Measurements from ENCODE around the gene DTYMK. TPM values are rescaled to one million over a fixed set of nuclear protein-coding genes. Genes with fewer than 3 reads are reported as not detected.

DTYMK gene
- total RNA-seq, 1 experiment from 2014 or later = 88.1 TPM

DNA sequence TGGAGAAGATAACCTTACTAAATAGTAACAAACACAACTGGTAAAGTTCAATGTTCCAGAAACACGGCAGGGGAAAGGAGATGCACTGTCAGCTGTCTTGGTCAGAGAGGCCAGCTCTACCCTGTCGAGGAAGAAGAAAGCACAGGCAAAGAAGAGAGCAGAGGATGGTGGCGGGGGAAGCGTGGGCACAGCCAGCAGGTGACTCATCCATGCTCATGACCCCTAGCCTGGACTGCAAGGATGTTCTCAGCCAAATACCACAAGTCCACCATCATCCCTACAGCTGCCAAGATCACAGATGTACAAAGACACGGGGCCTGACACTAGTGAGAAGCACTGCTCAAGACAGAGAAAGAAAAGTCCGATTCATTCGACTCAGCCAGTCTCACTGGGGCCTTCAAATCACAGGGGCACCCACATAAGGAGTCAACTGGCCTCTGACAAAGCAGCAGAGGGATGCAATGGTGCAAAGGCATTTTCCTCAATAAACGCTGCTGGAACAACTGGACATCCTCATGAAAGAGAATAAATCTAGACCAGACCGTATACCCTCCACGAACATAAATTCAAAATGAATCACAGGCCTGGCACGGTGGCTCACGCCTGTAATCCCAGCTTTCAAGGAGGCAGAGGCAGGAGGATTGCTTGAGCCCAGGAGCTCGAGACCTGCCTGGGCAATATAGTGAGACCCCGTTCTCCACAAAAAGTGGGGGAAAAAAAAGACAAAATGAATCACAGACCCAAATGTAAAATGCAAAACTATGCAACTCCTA is 5.6 kb downstream of the DTYMK start (continued):
- TF ChIP-seq, protein P1, sequence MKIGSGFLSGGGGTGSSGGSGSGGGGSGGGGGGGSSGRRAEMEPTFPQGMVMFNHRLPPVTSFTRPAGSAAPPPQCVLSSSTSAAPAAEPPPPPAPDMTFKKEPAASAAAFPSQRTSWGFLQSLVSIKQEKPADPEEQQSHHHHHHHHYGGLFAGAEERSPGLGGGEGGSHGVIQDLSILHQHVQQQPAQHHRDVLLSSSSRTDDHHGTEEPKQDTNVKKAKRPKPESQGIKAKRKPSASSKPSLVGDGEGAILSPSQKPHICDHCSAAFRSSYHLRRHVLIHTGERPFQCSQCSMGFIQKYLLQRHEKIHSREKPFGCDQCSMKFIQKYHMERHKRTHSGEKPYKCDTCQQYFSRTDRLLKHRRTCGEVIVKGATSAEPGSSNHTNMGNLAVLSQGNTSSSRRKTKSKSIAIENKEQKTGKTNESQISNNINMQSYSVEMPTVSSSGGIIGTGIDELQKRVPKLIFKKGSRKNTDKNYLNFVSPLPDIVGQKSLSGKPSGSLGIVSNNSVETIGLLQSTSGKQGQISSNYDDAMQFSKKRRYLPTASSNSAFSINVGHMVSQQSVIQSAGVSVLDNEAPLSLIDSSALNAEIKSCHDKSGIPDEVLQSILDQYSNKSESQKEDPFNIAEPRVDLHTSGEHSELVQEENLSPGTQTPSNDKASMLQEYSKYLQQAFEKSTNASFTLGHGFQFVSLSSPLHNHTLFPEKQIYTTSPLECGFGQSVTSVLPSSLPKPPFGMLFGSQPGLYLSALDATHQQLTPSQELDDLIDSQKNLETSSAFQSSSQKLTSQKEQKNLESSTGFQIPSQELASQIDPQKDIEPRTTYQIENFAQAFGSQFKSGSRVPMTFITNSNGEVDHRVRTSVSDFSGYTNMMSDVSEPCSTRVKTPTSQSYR (CRISPR knock-in tag; IDR thresholded peaks at IDR 0.05) = no peak
- TF ChIP-seq FOXJ3 (CRISPR knock-in tag; IDR thresholded peaks at IDR 0.05; ENCODE audit: borderline replicate concordance) (no peak), RORB (CRISPR knock-in tag; IDR thresholded peaks at IDR 0.05) (no peak), TEAD1 (CRISPR knock-in tag; IDR thresholded peaks at IDR 0.05) (no peak), ELF4 (CRISPR knock-in tag; IDR thresholded peaks at IDR 0.05; ENCODE audit: low read depth) (no peak), JUN (CRISPR knock-in tag; IDR thresholded peaks at IDR 0.05) (no peak)
- TF ChIP-seq, protein P2, sequence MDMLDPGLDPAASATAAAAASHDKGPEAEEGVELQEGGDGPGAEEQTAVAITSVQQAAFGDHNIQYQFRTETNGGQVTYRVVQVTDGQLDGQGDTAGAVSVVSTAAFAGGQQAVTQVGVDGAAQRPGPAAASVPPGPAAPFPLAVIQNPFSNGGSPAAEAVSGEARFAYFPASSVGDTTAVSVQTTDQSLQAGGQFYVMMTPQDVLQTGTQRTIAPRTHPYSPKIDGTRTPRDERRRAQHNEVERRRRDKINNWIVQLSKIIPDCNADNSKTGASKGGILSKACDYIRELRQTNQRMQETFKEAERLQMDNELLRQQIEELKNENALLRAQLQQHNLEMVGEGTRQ (CRISPR knock-in tag; IDR thresholded peaks at IDR 0.05) = no peak

DNA sequence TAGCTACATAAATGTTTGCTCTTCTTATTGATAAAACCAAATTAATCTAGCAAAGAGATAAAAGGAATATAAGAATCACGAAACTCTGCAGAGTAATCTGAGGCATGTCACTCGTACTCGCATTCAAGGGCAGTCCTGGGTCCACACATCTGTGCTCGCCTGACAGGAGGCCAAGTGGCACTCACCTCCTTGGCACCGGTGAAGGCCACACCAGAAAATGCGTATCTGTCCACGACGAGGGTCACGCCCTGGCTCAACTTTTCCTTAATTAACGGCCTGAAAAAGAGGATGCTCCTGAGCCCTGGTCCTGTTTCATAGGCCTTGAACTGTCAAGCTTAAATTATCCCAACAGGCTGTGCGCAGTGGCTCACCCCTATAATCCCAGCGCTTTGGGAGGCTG is 6.6 kb downstream of the DTYMK start:
- Mint-ChIP-seq H3K36me3 (peaks cover 69% of the 10 kb centered on the region), H3K27me3 (ENCODE audit: low read depth) (no peaks in the 10 kb centered on the region), H3K9me3 (no peaks in the 10 kb centered on the region), H3K4me3 (no peak overlapping the region), H3K27ac (no peak overlapping the region), H3K4me1 (no peaks in the 10 kb centered on the region)
- ATAC-seq (no peak), DNase-seq (ENCODE audit: low spot score) (no peak)
- ChIA-PET POLR2A (interaction anchor here (0.6 kb wide), 1 partner anchor 13 kb away, joined by 4 read pairs; no protein-coding TSS in a partner anchor), CTCF (no interaction called here)
- TF ChIP-seq, protein P3, sequence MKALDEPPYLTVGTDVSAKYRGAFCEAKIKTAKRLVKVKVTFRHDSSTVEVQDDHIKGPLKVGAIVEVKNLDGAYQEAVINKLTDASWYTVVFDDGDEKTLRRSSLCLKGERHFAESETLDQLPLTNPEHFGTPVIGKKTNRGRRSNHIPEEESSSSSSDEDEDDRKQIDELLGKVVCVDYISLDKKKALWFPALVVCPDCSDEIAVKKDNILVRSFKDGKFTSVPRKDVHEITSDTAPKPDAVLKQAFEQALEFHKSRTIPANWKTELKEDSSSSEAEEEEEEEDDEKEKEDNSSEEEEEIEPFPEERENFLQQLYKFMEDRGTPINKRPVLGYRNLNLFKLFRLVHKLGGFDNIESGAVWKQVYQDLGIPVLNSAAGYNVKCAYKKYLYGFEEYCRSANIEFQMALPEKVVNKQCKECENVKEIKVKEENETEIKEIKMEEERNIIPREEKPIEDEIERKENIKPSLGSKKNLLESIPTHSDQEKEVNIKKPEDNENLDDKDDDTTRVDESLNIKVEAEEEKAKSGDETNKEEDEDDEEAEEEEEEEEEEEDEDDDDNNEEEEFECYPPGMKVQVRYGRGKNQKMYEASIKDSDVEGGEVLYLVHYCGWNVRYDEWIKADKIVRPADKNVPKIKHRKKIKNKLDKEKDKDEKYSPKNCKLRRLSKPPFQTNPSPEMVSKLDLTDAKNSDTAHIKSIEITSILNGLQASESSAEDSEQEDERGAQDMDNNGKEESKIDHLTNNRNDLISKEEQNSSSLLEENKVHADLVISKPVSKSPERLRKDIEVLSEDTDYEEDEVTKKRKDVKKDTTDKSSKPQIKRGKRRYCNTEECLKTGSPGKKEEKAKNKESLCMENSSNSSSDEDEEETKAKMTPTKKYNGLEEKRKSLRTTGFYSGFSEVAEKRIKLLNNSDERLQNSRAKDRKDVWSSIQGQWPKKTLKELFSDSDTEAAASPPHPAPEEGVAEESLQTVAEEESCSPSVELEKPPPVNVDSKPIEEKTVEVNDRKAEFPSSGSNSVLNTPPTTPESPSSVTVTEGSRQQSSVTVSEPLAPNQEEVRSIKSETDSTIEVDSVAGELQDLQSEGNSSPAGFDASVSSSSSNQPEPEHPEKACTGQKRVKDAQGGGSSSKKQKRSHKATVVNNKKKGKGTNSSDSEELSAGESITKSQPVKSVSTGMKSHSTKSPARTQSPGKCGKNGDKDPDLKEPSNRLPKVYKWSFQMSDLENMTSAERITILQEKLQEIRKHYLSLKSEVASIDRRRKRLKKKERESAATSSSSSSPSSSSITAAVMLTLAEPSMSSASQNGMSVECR (CRISPR knock-in tag; IDR thresholded peaks at IDR 0.05; ENCODE audit: borderline replicate concordance) = no peak
- TF ChIP-seq, protein P4, sequence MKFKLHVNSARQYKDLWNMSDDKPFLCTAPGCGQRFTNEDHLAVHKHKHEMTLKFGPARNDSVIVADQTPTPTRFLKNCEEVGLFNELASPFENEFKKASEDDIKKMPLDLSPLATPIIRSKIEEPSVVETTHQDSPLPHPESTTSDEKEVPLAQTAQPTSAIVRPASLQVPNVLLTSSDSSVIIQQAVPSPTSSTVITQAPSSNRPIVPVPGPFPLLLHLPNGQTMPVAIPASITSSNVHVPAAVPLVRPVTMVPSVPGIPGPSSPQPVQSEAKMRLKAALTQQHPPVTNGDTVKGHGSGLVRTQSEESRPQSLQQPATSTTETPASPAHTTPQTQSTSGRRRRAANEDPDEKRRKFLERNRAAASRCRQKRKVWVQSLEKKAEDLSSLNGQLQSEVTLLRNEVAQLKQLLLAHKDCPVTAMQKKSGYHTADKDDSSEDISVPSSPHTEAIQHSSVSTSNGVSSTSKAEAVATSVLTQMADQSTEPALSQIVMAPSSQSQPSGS (CRISPR knock-in tag; IDR thresholded peaks at IDR 0.05; ENCODE audit: borderline replicate concordance, low read depth) = no peak
- TF ChIP-seq SMAD4 (CRISPR knock-in tag; IDR thresholded peaks at IDR 0.05) (no peak), ATF1 (CRISPR knock-in tag; IDR thresholded peaks at IDR 0.05) (no peak), MYBL2 (CRISPR knock-in tag; IDR thresholded peaks at IDR 0.05) (no peak), CBFB (CRISPR knock-in tag; IDR thresholded peaks at IDR 0.05; ENCODE audit: low read depth) (no peak), TCF7 (CRISPR knock-in tag; IDR thresholded peaks at IDR 0.05; ENCODE audit: low read depth) (no peak), ZNF219 (CRISPR knock-in tag; IDR thresholded peaks at IDR 0.05; ENCODE audit: borderline replicate concordance) (no peak)
- TF ChIP-seq, protein P2 (CRISPR knock-in tag; IDR thresholded peaks at IDR 0.05) = no peak
- TF ChIP-seq, protein P5, sequence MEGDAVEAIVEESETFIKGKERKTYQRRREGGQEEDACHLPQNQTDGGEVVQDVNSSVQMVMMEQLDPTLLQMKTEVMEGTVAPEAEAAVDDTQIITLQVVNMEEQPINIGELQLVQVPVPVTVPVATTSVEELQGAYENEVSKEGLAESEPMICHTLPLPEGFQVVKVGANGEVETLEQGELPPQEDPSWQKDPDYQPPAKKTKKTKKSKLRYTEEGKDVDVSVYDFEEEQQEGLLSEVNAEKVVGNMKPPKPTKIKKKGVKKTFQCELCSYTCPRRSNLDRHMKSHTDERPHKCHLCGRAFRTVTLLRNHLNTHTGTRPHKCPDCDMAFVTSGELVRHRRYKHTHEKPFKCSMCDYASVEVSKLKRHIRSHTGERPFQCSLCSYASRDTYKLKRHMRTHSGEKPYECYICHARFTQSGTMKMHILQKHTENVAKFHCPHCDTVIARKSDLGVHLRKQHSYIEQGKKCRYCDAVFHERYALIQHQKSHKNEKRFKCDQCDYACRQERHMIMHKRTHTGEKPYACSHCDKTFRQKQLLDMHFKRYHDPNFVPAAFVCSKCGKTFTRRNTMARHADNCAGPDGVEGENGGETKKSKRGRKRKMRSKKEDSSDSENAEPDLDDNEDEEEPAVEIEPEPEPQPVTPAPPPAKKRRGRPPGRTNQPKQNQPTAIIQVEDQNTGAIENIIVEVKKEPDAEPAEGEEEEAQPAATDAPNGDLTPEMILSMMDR (IDR thresholded peaks at IDR 0.05) = no peak
- TF ChIP-seq, protein P6, sequence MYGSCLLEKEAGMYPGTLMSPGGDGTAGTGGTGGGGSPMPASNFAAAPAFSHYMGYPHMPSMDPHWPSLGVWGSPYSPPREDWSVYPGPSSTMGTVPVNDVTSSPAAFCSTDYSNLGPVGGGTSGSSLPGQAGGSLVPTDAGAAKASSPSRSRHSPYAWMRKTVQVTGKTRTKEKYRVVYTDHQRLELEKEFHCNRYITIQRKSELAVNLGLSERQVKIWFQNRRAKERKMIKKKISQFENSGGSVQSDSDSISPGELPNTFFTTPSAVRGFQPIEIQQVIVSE (CRISPR knock-in tag; IDR thresholded peaks at IDR 0.05; ENCODE audit: borderline replicate concordance) = no peak
- TF ChIP-seq, protein P7, sequence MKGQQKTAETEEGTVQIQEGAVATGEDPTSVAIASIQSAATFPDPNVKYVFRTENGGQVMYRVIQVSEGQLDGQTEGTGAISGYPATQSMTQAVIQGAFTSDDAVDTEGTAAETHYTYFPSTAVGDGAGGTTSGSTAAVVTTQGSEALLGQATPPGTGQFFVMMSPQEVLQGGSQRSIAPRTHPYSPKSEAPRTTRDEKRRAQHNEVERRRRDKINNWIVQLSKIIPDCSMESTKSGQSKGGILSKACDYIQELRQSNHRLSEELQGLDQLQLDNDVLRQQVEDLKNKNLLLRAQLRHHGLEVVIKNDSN (CRISPR knock-in tag; IDR thresholded peaks at IDR 0.05) = no peak
- TF ChIP-seq, protein P8, sequence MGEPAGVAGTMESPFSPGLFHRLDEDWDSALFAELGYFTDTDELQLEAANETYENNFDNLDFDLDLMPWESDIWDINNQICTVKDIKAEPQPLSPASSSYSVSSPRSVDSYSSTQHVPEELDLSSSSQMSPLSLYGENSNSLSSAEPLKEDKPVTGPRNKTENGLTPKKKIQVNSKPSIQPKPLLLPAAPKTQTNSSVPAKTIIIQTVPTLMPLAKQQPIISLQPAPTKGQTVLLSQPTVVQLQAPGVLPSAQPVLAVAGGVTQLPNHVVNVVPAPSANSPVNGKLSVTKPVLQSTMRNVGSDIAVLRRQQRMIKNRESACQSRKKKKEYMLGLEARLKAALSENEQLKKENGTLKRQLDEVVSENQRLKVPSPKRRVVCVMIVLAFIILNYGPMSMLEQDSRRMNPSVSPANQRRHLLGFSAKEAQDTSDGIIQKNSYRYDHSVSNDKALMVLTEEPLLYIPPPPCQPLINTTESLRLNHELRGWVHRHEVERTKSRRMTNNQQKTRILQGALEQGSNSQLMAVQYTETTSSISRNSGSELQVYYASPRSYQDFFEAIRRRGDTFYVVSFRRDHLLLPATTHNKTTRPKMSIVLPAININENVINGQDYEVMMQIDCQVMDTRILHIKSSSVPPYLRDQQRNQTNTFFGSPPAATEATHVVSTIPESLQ (CRISPR knock-in tag; IDR thresholded peaks at IDR 0.05) = no peak
